ENCODE data around the gene PHF11.

DNA sequence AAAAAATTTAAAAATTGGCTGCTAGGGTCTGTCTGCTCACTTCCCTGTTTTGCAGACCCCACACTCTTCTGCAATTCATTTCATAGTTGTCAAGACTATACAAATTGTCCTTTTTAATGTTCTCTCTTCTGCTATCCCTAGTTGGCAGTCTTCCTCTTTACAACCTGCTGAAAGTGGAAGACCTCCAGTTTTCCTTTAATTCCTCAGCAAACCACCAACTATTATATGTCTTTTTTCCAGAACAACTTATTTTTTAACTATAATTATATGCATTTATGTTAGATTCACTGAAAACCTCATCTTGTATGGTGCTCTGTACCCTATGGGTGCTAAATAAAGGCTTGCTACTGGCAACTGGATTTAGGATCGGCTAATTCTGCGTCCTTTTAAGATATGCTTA, 1.1 kb upstream of the PHF11 start:
- TF ChIP-seq, protein P1, sequence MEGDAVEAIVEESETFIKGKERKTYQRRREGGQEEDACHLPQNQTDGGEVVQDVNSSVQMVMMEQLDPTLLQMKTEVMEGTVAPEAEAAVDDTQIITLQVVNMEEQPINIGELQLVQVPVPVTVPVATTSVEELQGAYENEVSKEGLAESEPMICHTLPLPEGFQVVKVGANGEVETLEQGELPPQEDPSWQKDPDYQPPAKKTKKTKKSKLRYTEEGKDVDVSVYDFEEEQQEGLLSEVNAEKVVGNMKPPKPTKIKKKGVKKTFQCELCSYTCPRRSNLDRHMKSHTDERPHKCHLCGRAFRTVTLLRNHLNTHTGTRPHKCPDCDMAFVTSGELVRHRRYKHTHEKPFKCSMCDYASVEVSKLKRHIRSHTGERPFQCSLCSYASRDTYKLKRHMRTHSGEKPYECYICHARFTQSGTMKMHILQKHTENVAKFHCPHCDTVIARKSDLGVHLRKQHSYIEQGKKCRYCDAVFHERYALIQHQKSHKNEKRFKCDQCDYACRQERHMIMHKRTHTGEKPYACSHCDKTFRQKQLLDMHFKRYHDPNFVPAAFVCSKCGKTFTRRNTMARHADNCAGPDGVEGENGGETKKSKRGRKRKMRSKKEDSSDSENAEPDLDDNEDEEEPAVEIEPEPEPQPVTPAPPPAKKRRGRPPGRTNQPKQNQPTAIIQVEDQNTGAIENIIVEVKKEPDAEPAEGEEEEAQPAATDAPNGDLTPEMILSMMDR (IDR thresholded peaks at IDR 0.05), result no peak
- no peak for TF ChIP-seq EZH2phosphoT487 (IDR thresholded peaks at IDR 0.05)

Data from neural progenitor cell (in vitro differentiated cells).